Transverse colon (tissue), 4 donors: Measurements from ENCODE around the gene ZSCAN5C. TPM values are rescaled to one million over a fixed set of nuclear protein-coding genes. Genes with fewer than 3 reads are reported as not detected.

ENCODE experiments used
- DNase-seq: peaks from one replicate; pipeline ENCODE4 v3.0.0-alpha.2; 2019
- H3K27ac ChIP-seq, 4 donors: fragments of 200-600 bp; sonication (generic); 2 replicates each; pipeline ENCODE4 v1.5.1; 2016 to 2018; ENCODE audit warnings: inconsistent platforms in 4 of 4
- H3K27me3 ChIP-seq: fragments of 200-600 bp; sonication (generic); 2 replicates; pipeline ENCODE4 v1.5.1; 2017; ENCODE audit warnings: inconsistent platforms
- H3K36me3 ChIP-seq, 4 donors: fragments of 200-600 bp; sonication (generic); 2 replicates each; pipeline ENCODE4 v1.5.1; 2017 to 2019; ENCODE audit warnings: inconsistent platforms in 4 of 4
- H3K4me1 ChIP-seq, 4 donors: fragments of 200-600 bp; sonication (generic); 2 replicates each; pipeline ENCODE4 v1.5.1; 2017 to 2020; ENCODE audit warnings: inconsistent platforms in 4 of 4
- H3K4me3 ChIP-seq, 4 donors: fragments of 200-600 bp; sonication (generic); 1 replicate in 1 of 4; 2 replicates in 3 of 4; pipeline versions ENCODE4 v1.5.1 to v1.6.1; 2017 to 2019; ENCODE audit warnings: inconsistent platforms in 4 of 4
- H3K9me3 ChIP-seq, 2 donors: fragments of 200-600 bp; sonication (generic); 2 replicates each; pipeline ENCODE4 v1.5.1; 2017 to 2019; ENCODE audit warnings: inconsistent platforms in 2 of 2
- CTCF ChIP-seq, 5 experiments: fragments of 200-600 bp in 3 of 5; fragments of 450-650 bp in 2 of 5; sonication (generic) in 3 of 5; IDR thresholded peaks; 1 replicate in 2 of 5; 2 replicates in 3 of 5; pipeline ENCODE4 v1.5.1; 2016 to 2017; ENCODE audit warnings: antibody characterized with exemption in 5 of 5, inconsistent platforms in 3 of 5, mild to moderate bottlenecking in 2 of 5, moderate library complexity in 1 of 5
- EP300 ChIP-seq: sonication (generic); formaldehyde crosslinking; IDR thresholded peaks from one replicate; pipeline ENCODE4 v1.6.1; 2017; ENCODE audit warnings: antibody characterized with exemption, low read depth
- POLR2A ChIP-seq: fragments of 450-650 bp; IDR thresholded peaks from one replicate; pipeline ENCODE4 v1.6.1; 2016; ENCODE audit warnings: antibody characterized with exemption, mild to moderate bottlenecking, moderate library complexity
- POLR2AphosphoS5 ChIP-seq, 3 donors: sonication (generic); formaldehyde crosslinking; IDR thresholded peaks; one replicate each; pipeline ENCODE4 v1.6.1; 2016; ENCODE audit warnings: antibody characterized with exemption in 3 of 3
- WGBS, 2 donors: methylation state at CpG; one replicate each; pipeline ENCODE4 v1.1.5; 2018; ENCODE audit warnings: low coverage in 1 of 2; 5-methylcytosine and 5-hydroxymethylcytosine counted together
- in situ Hi-C, 4 donors: fragments of 200-750 bp; cut with MboI; loops; one replicate each; pipeline versions ENCODE4 v1.15.0 to v1.15.1; 2017; ENCODE audit warnings: low sequenced_read_pairs in 3 of 4, low pct_ligation_motif_present in 1 of 4, low pct_unique_long_range_greater_than_20kb in 1 of 4
- intact Hi-C: fragments of 100-400 bp; cut with DNase I; formaldehyde crosslinking; loops from one replicate; pipeline ENCODE4 v1.15.1; 2023; ENCODE audit warnings: low total_unique reads
- total RNA-seq, 4 donors: library from RNA; depleted of rRNA; stranded (reverse); fragments of >200 nt; gene quantifications; one replicate each; pipeline ENCODE4 v1.1.0, GENCODE V29; 2016

Gene ZSCAN5C
- total RNA-seq, 4 donors from 2014 or later = not detected

- peak; percentile 60 for DNase-seq
- 50% methylated on average over 10 of the region's 11 CpGs; no CpG with 5 or more reads in 1 of the 2 donors for WGBS, 2 donors
- H3K4me1 ChIP-seq = peaks cover 0 to 20% (median 6%) of the 10 kb centered on the region in 4 donors
These were observed 45.3 kb upstream of the ZSCAN5C start for GRCh38 chr19:56156768-56157167.

GRCh38 chr19:56158170-56158757 lies 43.8 kb upstream of the ZSCAN5C start:
- Histone ChIP-seq H3K36me3 (peaks cover 0 to 16% (median 2%) of the 10 kb centered on the region in 4 donors), H3K4me1 (peaks cover 0 to 14% (median 6%) of the 10 kb centered on the region in 4 donors), H3K9me3 (no peaks in the 10 kb centered on the region), H3K4me3 (no peak overlapping the region), H3K27me3 (no peaks in the 10 kb centered on the region), H3K27ac (no peak overlapping the region)
- DNase-seq = no peak
- 92% methylated on average over 16 of the region's 16 CpGs; no CpG with 5 or more reads in 1 of the 2 donors for WGBS, 2 donors
- TF ChIP-seq EP300 (no peak), CTCF (IDR thresholded peaks at IDR 0.05) (no peak), POLR2AphosphoS5 (IDR thresholded peaks at IDR 0.05) (no peak), POLR2A (no peak)
- intact Hi-C loops (no loop called here), in situ Hi-C loops (no loop called here)

More at GRCh38 chr19:56156768-56157167, 45.3 kb upstream of the ZSCAN5C start:
- no peaks in the 10 kb centered on the region for H3K9me3 ChIP-seq
- no peak overlapping the region for H3K4me3 ChIP-seq
- peaks cover 0 to 16% (median 2%) of the 10 kb centered on the region in 4 donors for H3K36me3 ChIP-seq
- no peak for TF ChIP-seq POLR2AphosphoS5 (IDR thresholded peaks at IDR 0.05)
- no peak for TF ChIP-seq EP300
- in situ Hi-C loops = no loop called here
- intact Hi-C loops = no loop called here
- peak overlapping the region; percentile 36 to 72 (median 69) for H3K27ac ChIP-seq
- H3K27me3 ChIP-seq = no peaks in the 10 kb centered on the region

- intact Hi-C loops (no loop called here), in situ Hi-C loops (no loop called here)
- WGBS, 2 donors = 94 to 98% methylated on average over 7 to 9 of the region's 9 CpGs
- Histone ChIP-seq H3K36me3 (peaks cover 0 to 16% (median 2%) of the 10 kb centered on the region in 4 donors), H3K4me3 (no peak overlapping the region), H3K27ac (no peak overlapping the region), H3K9me3 (no peaks in the 10 kb centered on the region), H3K27me3 (no peaks in the 10 kb centered on the region), H3K4me1 (peaks cover 0 to 12% (median 6%) of the 10 kb centered on the region in 4 donors)
- TF ChIP-seq CTCF (IDR thresholded peaks at IDR 0.05) (no peak), POLR2AphosphoS5 (IDR thresholded peaks at IDR 0.05) (no peak), EP300 (no peak), POLR2A (no peak)
- DNase-seq = no peak
These were observed 43.0 kb upstream of the ZSCAN5C start for GRCh38 chr19:56159009-56159559.

- H3K9me3 ChIP-seq = no peaks in the 10 kb centered on the region
- no peak for TF ChIP-seq POLR2AphosphoS5 (IDR thresholded peaks at IDR 0.05)
- TF ChIP-seq CTCF (IDR thresholded peaks at IDR 0.05) = no peak
- no peak for TF ChIP-seq POLR2A
- TF ChIP-seq EP300 = no peak
- WGBS, 2 donors = 98 to 100% methylated on average over 1 to 56 of the region's 69 CpGs
- DNase-seq = no peak
- intact Hi-C loops = no loop called here
- H3K4me3 ChIP-seq = no peak overlapping the region
- no peaks in the 10 kb centered on the region for H3K27me3 ChIP-seq
- peaks cover 0 to 12% (median 6%) of the 10 kb centered on the region in 4 donors for H3K4me1 ChIP-seq
- peaks cover 0 to 16% (median 2%) of the 10 kb centered on the region in 4 donors for H3K36me3 ChIP-seq
- H3K27ac ChIP-seq = no peak overlapping the region
- in situ Hi-C loops = no loop called here
These were observed 42.3 kb upstream of the ZSCAN5C start for GRCh38 chr19:56159622-56160271.
